NCI-H524 (cell line): ENCODE data around the gene CXCL5.
"Not testable (repeated sequence)": the region's sequence is repeated elsewhere in the genome, so short reads cannot be mapped to it uniquely, and the experiment has no call there.

Experiments
- DNase-seq, 2 experiments: peaks; one replicate each; lab custom pipeline; 2025; lab: John Stamatoyannopoulos, UW

The CXCL5 gene

GRCh38 chr4:73970945-73971344, 27.5 kb downstream of the CXCL5 start:
- DNase-seq = no peak

GRCh38 chr4:73970011-73970410, 28.5 kb downstream of the CXCL5 start:
- no peak for DNase-seq

GRCh38 chr4:73967866-73968265, 30.6 kb downstream of the CXCL5 start:
- no peak for DNase-seq

- DNase-seq = peak in 1 of 2 experiments; percentile 9
Observed at GRCh38 chr4:73964862-73965611, 33.4 kb downstream of the CXCL5 start.

GRCh38 chr4:73962724-73963123, 35.8 kb downstream of the CXCL5 start:
- DNase-seq = no peak

GRCh38 chr4:73959041-73959440, 39.4 kb downstream of the CXCL5 start:
- not testable (repeated sequence) for DNase-seq

GRCh38 chr4:73952352-73952751, 46.1 kb downstream of the CXCL5 start:
- peak in 1 of 2 experiments; percentile 9 for DNase-seq

- DNase-seq = not testable (repeated sequence)
Observed at GRCh38 chr4:73950376-73950920, 48.0 kb downstream of the CXCL5 start.

GRCh38 chr4:73948990-73949706, 49.3 kb downstream of the CXCL5 start:
- no peak for DNase-seq

- no peak for DNase-seq
Observed at GRCh38 chr4:73948291-73948690, 50.2 kb downstream of the CXCL5 start.

GRCh38 chr4:73947239-73947985, 51.1 kb downstream of the CXCL5 start:
- no peak for DNase-seq

- DNase-seq = no peak
Observed at GRCh38 chr4:73945674-73946449, 52.6 kb downstream of the CXCL5 start.
